HG02623 (cell line): ENCODE measurements around the gene GCC1.
A peak's percentile ranks its signal among the peaks of the same experiment; 100 is the strongest.
"Not testable (repeated sequence)": the region's sequence is repeated elsewhere in the genome, so short reads cannot be mapped to it uniquely, and the experiment has no call there.

ENCODE experiments used
- ATAC-seq: cut with Tn5 transposase; IDR thresholded peaks from one replicate; pipeline ENCODE4 v1.9.1; 2021; ENCODE audit warnings: moderate library complexity; ENCODE audit not compliant: unreplicated experiment

Gene GCC1

GRCh38 chr7:127589896-127590295 is 4.5 kb upstream of the GCC1 start:
- ATAC-seq: no peak

GRCh38 chr7:127588697-127589482 is 3.5 kb upstream of the GCC1 start:
- ATAC-seq: peak; percentile 5

GRCh38 chr7:127588019-127588696 is 2.8 kb upstream of the GCC1 start, which contains the start of gene ARF5:
Gene ARF5 (plus strand): TSS chr7:127588411. CDS start chr7:127588499, 88 bp downstream.
- ATAC-seq: peak; percentile 72

GRCh38 chr7:127587663-127588018 is 2.2 kb upstream of the GCC1 start:
- ATAC-seq: no peak

- no peak for ATAC-seq
These were observed 950 bp upstream of the GCC1 start for GRCh38 chr7:127586346-127586745.

- no peak for ATAC-seq
These were observed 750 bp downstream of the GCC1 start for GRCh38 chr7:127584648-127585043.

- ATAC-seq: no peak
These were observed 3.0 kb downstream of the GCC1 start for GRCh38 chr7:127582361-127582760.

GRCh38 chr7:127581716-127582115 is 3.7 kb downstream of the GCC1 start:
- ATAC-seq: no peak

GRCh38 chr7:127580612-127581011 is 4.8 kb downstream of the GCC1 start:
- no peak for ATAC-seq

GRCh38 chr7:127578711-127579275 is 6.6 kb downstream of the GCC1 start:
- no peak for ATAC-seq

- ATAC-seq: no peak
These were observed 7.2 kb downstream of the GCC1 start for GRCh38 chr7:127578036-127578684.

- no peak for ATAC-seq
These were observed 13.5 kb downstream of the GCC1 start for GRCh38 chr7:127571741-127572505.

GRCh38 chr7:127568034-127568433 is 17.4 kb downstream of the GCC1 start:
- ATAC-seq: not testable (repeated sequence)

GRCh38 chr7:127566242-127566641 is 19.2 kb downstream of the GCC1 start:
- no peak for ATAC-seq

GRCh38 chr7:127557803-127558202 is 27.6 kb downstream of the GCC1 start:
- no peak for ATAC-seq

GRCh38 chr7:127556404-127556803 is 29.0 kb downstream of the GCC1 start:
- ATAC-seq: no peak

GRCh38 chr7:127551941-127552340 is 33.5 kb downstream of the GCC1 start:
- no peak for ATAC-seq

GRCh38 chr7:127550247-127550646 is 35.1 kb downstream of the GCC1 start:
- no peak for ATAC-seq

- ATAC-seq: no peak
These were observed 39.1 kb downstream of the GCC1 start for GRCh38 chr7:127546313-127546712.

GRCh38 chr7:127541548-127541947 is 43.8 kb downstream of the GCC1 start:
- no peak for ATAC-seq

GRCh38 chr7:127540461-127540860 is 44.9 kb downstream of the GCC1 start:
- not testable (repeated sequence) for ATAC-seq
